Thoracic aorta (tissue), 2 donors: ENCODE data around the gene CTIF. TPM values are rescaled to one million over a fixed set of nuclear protein-coding genes. Genes with fewer than 3 reads are reported as not detected.

Source experiments
- ATAC-seq: fragments of 150-250 bp; one replicate; pipeline ENCODE4 v1.8.0; 2017; ENCODE audit warnings: low read depth; ENCODE audit not compliant: insufficient number of reproducible peaks, low FRiP score
- DNase-seq: peaks from one replicate; pipeline ENCODE4 v3.0.0-alpha.2; 2020; ENCODE audit warnings: low spot score
- H3K27ac ChIP-seq, 2 donors: fragments of 200-600 bp; sonication (generic); 1 replicate in 1 of 2; 2 replicates in 1 of 2; pipeline ENCODE4 v1.5.1; 2016; ENCODE audit warnings: mild to moderate bottlenecking in 2 of 2, moderate library complexity in 2 of 2
- H3K27me3 ChIP-seq: fragments of 200-600 bp; sonication (generic); replicated peaks from 2 replicates; pipeline ENCODE4 v1.6.0; 2016; ENCODE audit warnings: mild to moderate bottlenecking; ENCODE audit not compliant: insufficient read depth
- H3K36me3 ChIP-seq: fragments of 200-600 bp; sonication (generic); one replicate; pipeline ENCODE4 v1.5.1; 2016
- H3K4me1 ChIP-seq, 2 donors: fragments of 200-600 bp; sonication (generic); 1 replicate in 1 of 2; 2 replicates in 1 of 2; pipeline versions ENCODE4 v1.5.1 to v1.6.0; 2016; ENCODE audit warnings: low read depth in 2 of 2, mild to moderate bottlenecking in 1 of 2; ENCODE audit not compliant: control insufficient read depth in 1 of 2
- H3K4me3 ChIP-seq: fragments of 200-600 bp; sonication (generic); 2 replicates; pipeline ENCODE4 v1.5.1; 2016; ENCODE audit warnings: mild to moderate bottlenecking
- H3K9me3 ChIP-seq: fragments of 200-600 bp; sonication (generic); 2 replicates; pipeline ENCODE4 v1.5.1; 2016
- CTCF ChIP-seq: fragments of 200-600 bp; sonication (generic); IDR thresholded peaks from one replicate; pipeline ENCODE4 v1.5.1; 2019; ENCODE audit warnings: antibody characterized with exemption
- total RNA-seq, 2 donors: library from RNA; depleted of rRNA; stranded (reverse); fragments of >200 nt; gene quantifications; one replicate each; pipeline versions ENCODE4 v1.1.0 to v1.2.3, GENCODE V29; 2016

The CTIF gene
- total RNA-seq, 2 donors from 2014 or later, result 63.3 to 125 TPM

GRCh38 chr18:48901145-48902022, 362.6 kb downstream of the CTIF start:
- H3K4me1 ChIP-seq, result peaks cover 27 to 45% of the 10 kb centered on the region in 2 donors
- peak overlapping the region; percentile 96 to 98 for H3K27ac ChIP-seq
- H3K4me3 ChIP-seq, result no peak overlapping the region
- ATAC-seq (no peak), DNase-seq (no peak)
- H3K27me3 ChIP-seq, result no peaks in the 10 kb centered on the region
- H3K9me3 ChIP-seq, result no peaks in the 10 kb centered on the region
- no peaks in the 10 kb centered on the region for H3K36me3 ChIP-seq
- no peak for TF ChIP-seq CTCF

GRCh38 chr18:48902023-48902855, 363.4 kb downstream of the CTIF start:
- Histone ChIP-seq H3K4me1 (peaks cover 26 to 37% of the 10 kb centered on the region in 2 donors), H3K4me3 (peak overlapping the region; percentile 25), H3K27me3 (no peaks in the 10 kb centered on the region), H3K36me3 (no peaks in the 10 kb centered on the region), H3K9me3 (no peaks in the 10 kb centered on the region), H3K27ac (peak overlapping the region; percentile 96 to 98)
- DNase-seq, result peak; percentile 89
- no peak for TF ChIP-seq CTCF
- peak; percentile 81 for ATAC-seq

GRCh38 chr18:48902856-48903601, 364.2 kb downstream of the CTIF start:
- Histone ChIP-seq H3K4me1 (peaks cover 21 to 31% of the 10 kb centered on the region in 2 donors), H3K36me3 (no peaks in the 10 kb centered on the region), H3K9me3 (no peaks in the 10 kb centered on the region), H3K27me3 (no peaks in the 10 kb centered on the region), H3K4me3 (no peak overlapping the region), H3K27ac (peak overlapping the region; percentile 96 to 98)
- ATAC-seq (peak; percentile 63), DNase-seq (no peak)
- no peak for TF ChIP-seq CTCF

- Histone ChIP-seq H3K36me3 (no peaks in the 10 kb centered on the region), H3K4me3 (no peak overlapping the region), H3K27me3 (no peaks in the 10 kb centered on the region), H3K4me1 (peaks cover 21 to 31% of the 10 kb centered on the region in 2 donors), H3K27ac (peak overlapping the region; percentile 96 to 98), H3K9me3 (no peaks in the 10 kb centered on the region)
- TF ChIP-seq CTCF, result no peak
- DNase-seq, result no peak
- ATAC-seq, result no peak
These were observed 365.3 kb downstream of the CTIF start for GRCh38 chr18:48904091-48904490.
